HG02798 (cell line): ENCODE measurements around the gene ITGA2.

ENCODE experiments used
- ATAC-seq: cut with Tn5 transposase; IDR thresholded peaks from one replicate; pipeline ENCODE4 v1.9.1; 2021; ENCODE audit warnings: mild to moderate bottlenecking; ENCODE audit not compliant: unreplicated experiment, poor library complexity

Gene ITGA2

DNA sequence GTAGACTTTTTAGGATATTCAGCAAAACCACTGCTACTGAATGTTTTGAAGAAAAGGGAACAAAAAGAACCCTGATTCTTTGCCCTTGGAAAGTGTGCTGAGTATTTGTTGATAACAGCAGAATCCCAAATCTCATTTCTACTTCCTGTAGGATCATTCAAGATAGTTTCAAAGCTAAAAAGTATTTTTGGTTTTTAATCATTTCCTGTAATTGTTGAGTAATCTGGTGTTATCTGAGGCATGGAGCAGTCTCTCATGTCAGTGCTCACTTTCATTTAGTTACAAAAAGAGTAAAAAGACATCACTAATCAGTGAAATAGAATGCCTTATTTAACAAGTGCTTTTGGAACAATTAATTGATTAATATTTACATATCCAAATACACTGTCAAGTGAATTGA is 56.1 kb downstream of the ITGA2 start:
- no peak for ATAC-seq

DNA sequence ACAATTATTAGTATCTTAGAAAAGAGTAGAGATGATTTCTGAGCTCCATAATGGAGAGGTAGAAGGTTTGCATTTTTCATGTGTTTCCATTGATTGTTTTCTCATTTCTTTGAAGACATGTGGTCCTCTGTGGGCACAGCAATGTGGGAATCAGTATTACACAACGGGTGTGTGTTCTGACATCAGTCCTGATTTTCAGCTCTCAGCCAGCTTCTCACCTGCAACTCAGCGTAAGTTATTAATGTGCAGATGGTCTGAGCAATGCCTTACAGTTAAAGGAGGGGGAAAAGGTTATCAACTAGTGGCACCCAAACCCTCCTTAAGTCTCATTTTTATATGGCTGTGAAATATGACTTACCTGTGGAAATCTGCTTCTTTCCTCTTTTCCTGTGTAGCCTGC is 59.1 kb downstream of the ITGA2 start:
- no peak for ATAC-seq

GRCh38 chr5:53052499-53052898 is 63.3 kb downstream of the ITGA2 start:
- ATAC-seq = no peak

GRCh38 chr5:53053364-53053763 is 64.2 kb downstream of the ITGA2 start:
- ATAC-seq = no peak

DNA sequence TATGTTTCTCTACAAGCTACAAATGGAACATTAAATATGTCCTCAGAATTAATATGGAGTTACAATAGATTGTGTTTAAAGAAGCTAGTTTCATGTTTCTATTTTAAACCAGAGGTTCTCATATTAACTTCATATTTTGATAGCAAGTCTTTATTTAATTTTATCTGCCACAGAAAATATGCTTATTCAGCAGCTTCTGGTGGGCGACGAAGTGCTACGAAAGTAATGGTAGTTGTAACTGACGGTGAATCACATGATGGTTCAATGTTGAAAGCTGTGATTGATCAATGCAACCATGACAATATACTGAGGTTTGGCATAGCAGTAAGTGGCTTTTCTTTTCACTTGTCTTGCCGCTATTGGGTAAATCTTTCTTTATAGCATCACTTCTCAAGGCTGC is 66.2 kb downstream of the ITGA2 start:
- ATAC-seq = no peak

- ATAC-seq = no peak
Observed at GRCh38 chr5:53059281-53059680, 70.1 kb downstream of the ITGA2 start.

GRCh38 chr5:53063176-53063575 is 74.0 kb downstream of the ITGA2 start:
- ATAC-seq = no peak

DNA sequence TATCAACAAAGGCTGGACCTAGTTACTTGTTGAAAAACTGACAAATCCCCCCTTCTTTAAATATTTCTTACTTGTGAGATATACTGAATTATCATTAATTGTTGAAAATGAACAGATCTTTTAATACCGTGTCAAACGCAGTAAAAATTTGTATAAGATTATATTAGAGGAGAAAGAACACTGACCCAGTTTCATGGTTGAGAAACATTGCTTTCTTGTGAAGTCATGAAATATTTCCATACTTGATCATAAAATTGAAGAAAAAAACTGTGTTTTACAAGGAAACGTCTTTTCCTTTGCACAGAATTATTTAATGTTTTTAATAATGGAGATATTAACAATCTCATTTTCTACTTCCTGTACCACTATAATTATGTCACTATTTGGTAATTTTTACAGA is 74.6 kb downstream of the ITGA2 start:
- no peak for ATAC-seq

GRCh38 chr5:53066088-53066487 is 76.9 kb downstream of the ITGA2 start:
- no peak for ATAC-seq

- ATAC-seq = no peak
Observed at GRCh38 chr5:53067641-53068040, 78.5 kb downstream of the ITGA2 start.

GRCh38 chr5:53068291-53068836 is 79.2 kb downstream of the ITGA2 start:
- ATAC-seq = no peak

DNA sequence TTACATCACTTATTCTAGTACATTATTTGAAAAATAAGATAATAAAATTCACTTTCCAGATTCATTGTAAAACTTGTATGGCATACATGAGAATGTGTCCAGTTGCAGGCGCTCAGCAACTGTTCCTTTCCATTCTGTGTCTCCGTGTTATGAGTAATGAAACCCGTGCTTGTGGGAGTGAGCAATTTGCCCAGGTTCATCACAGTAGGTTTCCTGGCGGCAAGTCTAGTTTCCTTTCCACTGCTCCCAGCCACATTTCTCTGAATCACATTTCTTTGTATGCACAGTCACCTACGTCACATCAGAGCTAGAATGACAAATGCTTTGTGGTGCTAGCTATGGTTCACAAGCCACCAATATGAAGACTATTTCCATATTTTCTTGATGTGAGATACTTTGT is 80.5 kb downstream of the ITGA2 start:
- ATAC-seq = no peak

GRCh38 chr5:53071298-53071697 is 82.1 kb downstream of the ITGA2 start:
- ATAC-seq = no peak

- no peak for ATAC-seq
Observed at GRCh38 chr5:53071738-53072137, 82.6 kb downstream of the ITGA2 start.

DNA sequence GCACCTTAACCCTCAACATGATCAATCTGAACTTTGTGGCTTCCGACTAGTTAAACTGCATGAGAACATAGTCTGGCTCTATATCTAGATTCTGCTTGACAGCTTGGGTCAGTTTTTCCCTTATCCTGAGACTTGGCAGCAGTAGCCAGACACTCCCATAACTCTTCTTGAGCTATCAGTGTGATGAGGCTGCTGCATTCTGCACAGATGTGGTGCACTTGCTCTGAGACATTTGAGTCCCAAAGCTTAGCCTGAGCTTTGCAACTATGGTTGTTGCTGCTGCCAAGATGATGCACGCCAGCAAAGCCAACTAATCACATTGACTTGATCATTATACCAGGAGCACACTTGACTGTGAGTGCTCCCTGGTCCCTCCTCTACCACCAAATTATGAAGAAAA is 84.2 kb downstream of the ITGA2 start:
- ATAC-seq = no peak

GRCh38 chr5:53076014-53076583 is 86.9 kb downstream of the ITGA2 start:
- ATAC-seq = no peak

- no peak for ATAC-seq
Observed at GRCh38 chr5:53080271-53080670, 91.1 kb downstream of the ITGA2 start.

DNA sequence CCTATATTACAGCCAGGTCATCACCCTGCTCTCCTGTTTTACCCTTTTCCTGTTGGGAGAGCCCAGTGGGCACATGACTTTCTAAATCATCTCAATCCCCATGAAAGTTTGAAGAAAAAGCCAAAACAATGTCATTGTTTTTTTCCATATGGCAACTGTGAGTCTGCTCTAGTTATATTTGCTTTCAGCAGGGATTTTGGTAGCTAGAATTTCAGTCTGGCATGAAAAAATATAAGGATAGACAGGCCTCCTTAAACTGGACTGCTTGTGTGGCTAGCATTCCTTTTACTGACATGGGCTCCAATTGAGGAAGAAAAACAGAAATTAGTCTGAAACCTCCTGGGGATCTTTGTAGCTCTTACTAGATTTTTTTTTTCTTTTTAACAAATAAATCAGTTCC is 94.8 kb downstream of the ITGA2 start:
- ATAC-seq = no peak

DNA sequence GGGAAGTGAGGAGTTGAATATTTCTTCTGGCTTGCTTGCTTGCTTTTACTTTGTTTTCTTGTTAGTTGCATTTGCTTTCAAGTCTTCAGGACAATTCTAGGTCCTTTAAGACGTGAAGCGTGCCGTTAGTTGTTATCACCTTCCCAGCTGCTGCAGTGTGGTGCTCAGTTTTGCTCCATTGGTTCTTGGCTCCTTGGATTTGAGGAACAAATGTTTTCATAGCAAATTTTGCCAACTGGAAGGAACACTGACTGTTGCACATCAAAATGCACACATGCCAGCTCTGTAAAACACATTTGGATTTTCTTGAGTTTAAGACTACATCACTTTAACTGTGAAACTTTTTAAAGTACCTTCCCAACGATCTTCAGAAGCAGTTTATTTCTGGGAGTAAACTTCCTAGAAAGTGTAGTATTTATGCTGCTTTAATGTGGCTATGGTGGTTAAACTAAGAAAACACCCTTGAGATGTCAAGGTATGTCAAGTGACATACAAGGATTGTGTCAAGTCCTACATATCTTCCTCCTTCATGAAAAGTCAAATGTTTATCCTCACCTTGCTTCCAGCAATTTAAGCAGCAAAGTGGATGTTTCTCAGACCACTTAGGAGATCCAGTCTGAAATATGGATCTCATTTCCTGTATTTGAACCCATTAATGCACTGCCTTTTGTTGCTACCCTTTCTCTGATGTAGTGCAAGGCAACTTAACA is 95.5 kb downstream of the ITGA2 start:
- ATAC-seq = no peak

DNA sequence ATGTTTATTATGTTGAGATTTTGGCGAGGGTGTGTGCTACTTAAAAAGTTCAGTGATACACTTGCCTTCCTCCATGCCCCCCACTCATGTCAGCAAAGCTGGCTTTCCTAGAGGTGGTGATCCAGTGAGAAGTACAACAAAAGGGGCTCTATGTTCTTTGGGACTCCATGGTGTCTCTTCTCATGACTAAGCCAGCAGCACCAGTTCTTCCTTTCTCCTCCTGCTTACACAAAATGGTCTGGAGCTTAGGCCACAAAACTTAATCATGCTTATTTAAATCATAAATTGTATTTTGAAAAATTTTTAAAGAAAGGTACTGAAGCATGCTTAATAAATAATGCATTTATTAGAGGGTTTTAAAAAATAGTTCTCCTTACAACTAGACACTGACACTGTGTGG is 98.0 kb downstream of the ITGA2 start:
- no peak for ATAC-seq

DNA sequence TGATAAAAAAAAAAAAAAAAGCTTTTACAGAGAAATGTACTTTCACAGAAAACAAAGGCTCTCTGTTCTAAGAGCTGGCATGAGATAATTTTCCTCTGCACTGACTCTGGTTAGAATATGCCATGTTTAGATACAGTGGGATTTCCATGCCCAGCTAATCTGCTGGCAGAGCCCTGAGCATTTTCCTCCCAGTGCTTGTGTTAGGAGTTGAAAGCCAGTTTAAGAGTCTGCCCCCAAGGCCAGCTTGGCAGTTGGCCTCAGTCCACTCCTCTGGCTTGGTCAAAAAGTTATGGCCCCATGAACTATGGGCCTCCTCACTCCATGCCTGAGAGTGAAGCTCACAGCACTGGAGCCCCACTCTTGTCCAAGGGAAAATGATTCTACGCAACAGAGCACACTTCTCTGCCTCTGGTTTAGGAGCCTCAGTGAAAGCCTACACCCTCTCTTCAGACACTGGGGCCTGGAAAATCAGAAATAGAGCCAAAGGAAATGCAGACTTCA is 98.5 kb downstream of the ITGA2 start:
- ATAC-seq = no peak

GRCh38 chr5:53089481-53089991 is 100.4 kb downstream of the ITGA2 start:
- peak; percentile 83 for ATAC-seq
